Neural cell (in vitro differentiated cells): ENCODE results near the gene PSEN1.

Experiments used
- EP300 ChIP-seq: fragments of 450-650 bp; conservative IDR thresholded peaks from 2 replicates; pipeline ENCODE4 v1.6.1; 2014; ENCODE audit warnings: antibody characterized with exemption, mild to moderate bottlenecking, moderate library complexity; ENCODE audit not compliant: poor library complexity, severe bottlenecking
- EZH2 ChIP-seq: fragments of 200-600, 300-800 bp; shearing (Covaris generic), sonication (generic); IDR thresholded peaks from 2 replicates; pipeline ENCODE4 v1.6.1; 2014; ENCODE audit warnings: antibody characterized with exemption, low read length, borderline replicate concordance, mild to moderate bottlenecking; ENCODE audit not compliant: insufficient read depth, poor library complexity, severe bottlenecking
- MXI1 ChIP-seq: fragments of 450-650 bp; conservative IDR thresholded peaks from 2 replicates; pipeline ENCODE4 v1.6.1; 2014; ENCODE audit warnings: antibody characterized with exemption, mild to moderate bottlenecking; ENCODE audit not compliant: poor library complexity, severe bottlenecking
- POLR2AphosphoS5 ChIP-seq: IDR thresholded peaks from 2 replicates; pipeline ENCODE4 v1.6.1; 2012
- RAD21 ChIP-seq: fragments of 450-650 bp; conservative IDR thresholded peaks from 2 replicates; pipeline ENCODE4 v1.6.1; 2014; ENCODE audit warnings: antibody characterized with exemption, mild to moderate bottlenecking, moderate library complexity
- SMC3 ChIP-seq: fragments of 450-650 bp; conservative IDR thresholded peaks from 2 replicates; pipeline ENCODE4 v1.6.1; 2014; ENCODE audit warnings: antibody characterized with exemption, mild to moderate bottlenecking, moderate library complexity; ENCODE audit not compliant: poor library complexity
- TAF1 ChIP-seq: IDR thresholded peaks from 2 replicates; pipeline ENCODE4 v1.6.1; 2012; ENCODE audit warnings: low read depth
- TF ChIP-seq, protein P1 (sequence below): fragments of 450-650 bp; IDR thresholded peaks from 2 replicates; pipeline ENCODE4 v1.5.1; 2014; ENCODE audit warnings: antibody characterized with exemption, mild to moderate bottlenecking, moderate library complexity; ENCODE audit not compliant: poor library complexity, severe bottlenecking
- TF ChIP-seq, protein P2 (sequence below): IDR thresholded peaks from 2 replicates; pipeline ENCODE4 v1.6.1; 2012; ENCODE audit warnings: borderline replicate concordance

DNA sequence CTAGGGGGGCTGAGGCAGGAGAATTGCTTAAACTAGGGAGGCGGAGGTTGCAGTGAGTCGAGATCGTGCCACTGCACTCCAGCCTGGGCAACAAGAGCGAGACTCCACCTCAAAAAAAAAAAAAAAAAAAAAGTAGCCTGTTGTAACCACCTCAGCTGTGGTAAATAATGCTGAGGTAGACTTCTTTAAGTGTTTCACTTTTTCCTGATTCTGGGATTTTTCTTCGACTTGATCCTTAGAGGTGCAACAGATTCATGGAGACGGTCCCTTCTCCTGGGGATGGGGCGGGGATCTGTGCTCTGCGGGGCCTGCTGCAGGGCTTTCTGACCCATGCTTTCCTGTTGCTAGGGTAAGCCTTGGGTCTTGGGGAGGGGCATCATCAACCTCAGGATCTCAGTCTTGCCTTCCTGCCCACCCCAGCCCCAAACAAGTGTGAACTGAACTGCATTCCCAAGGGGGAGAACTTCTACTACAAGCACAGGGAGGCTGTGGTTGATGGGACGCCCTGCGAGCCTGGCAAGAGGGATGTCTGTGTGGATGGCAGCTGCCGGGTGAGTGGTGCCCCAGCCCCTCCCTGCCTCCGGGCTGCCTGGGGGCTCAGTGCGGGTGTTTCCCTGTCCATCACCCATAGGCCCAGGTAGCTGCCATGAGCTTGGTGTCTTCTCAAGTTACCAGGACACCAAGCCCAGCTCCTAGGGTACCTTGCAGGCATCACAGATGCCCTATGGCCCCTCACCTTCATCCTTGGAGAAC, 113.4 kb downstream of the PSEN1 start:
- TF ChIP-seq EP300 (no peak), EZH2 (no peak), POLR2AphosphoS5 (no peak), MXI1 (no peak), SMC3 (no peak), TAF1 (no peak), RAD21 (no peak)
- TF ChIP-seq, protein P1, sequence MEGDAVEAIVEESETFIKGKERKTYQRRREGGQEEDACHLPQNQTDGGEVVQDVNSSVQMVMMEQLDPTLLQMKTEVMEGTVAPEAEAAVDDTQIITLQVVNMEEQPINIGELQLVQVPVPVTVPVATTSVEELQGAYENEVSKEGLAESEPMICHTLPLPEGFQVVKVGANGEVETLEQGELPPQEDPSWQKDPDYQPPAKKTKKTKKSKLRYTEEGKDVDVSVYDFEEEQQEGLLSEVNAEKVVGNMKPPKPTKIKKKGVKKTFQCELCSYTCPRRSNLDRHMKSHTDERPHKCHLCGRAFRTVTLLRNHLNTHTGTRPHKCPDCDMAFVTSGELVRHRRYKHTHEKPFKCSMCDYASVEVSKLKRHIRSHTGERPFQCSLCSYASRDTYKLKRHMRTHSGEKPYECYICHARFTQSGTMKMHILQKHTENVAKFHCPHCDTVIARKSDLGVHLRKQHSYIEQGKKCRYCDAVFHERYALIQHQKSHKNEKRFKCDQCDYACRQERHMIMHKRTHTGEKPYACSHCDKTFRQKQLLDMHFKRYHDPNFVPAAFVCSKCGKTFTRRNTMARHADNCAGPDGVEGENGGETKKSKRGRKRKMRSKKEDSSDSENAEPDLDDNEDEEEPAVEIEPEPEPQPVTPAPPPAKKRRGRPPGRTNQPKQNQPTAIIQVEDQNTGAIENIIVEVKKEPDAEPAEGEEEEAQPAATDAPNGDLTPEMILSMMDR = no peak
- TF ChIP-seq, protein P2, sequence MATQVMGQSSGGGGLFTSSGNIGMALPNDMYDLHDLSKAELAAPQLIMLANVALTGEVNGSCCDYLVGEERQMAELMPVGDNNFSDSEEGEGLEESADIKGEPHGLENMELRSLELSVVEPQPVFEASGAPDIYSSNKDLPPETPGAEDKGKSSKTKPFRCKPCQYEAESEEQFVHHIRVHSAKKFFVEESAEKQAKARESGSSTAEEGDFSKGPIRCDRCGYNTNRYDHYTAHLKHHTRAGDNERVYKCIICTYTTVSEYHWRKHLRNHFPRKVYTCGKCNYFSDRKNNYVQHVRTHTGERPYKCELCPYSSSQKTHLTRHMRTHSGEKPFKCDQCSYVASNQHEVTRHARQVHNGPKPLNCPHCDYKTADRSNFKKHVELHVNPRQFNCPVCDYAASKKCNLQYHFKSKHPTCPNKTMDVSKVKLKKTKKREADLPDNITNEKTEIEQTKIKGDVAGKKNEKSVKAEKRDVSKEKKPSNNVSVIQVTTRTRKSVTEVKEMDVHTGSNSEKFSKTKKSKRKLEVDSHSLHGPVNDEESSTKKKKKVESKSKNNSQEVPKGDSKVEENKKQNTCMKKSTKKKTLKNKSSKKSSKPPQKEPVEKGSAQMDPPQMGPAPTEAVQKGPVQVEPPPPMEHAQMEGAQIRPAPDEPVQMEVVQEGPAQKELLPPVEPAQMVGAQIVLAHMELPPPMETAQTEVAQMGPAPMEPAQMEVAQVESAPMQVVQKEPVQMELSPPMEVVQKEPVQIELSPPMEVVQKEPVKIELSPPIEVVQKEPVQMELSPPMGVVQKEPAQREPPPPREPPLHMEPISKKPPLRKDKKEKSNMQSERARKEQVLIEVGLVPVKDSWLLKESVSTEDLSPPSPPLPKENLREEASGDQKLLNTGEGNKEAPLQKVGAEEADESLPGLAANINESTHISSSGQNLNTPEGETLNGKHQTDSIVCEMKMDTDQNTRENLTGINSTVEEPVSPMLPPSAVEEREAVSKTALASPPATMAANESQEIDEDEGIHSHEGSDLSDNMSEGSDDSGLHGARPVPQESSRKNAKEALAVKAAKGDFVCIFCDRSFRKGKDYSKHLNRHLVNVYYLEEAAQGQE = no peak
